Sigmoid colon (tissue), 7 donors: ENCODE data around the gene NR1I3. TPM values are rescaled to one million over a fixed set of nuclear protein-coding genes. Genes with fewer than 3 reads are reported as not detected.

Source experiments
- DNase-seq: peaks from one replicate; pipeline ENCODE4 v3.0.0-alpha.2; 2019
- H3K27ac ChIP-seq, 4 donors: fragments of 200-600 bp; sonication (generic); one replicate each; pipeline ENCODE4 v1.5.1; 2016 to 2019; ENCODE audit warnings: mild to moderate bottlenecking in 1 of 4
- H3K27me3 ChIP-seq, 3 donors: fragments of 200-600 bp; sonication (generic); one replicate each; pipeline ENCODE4 v1.5.1; 2019; ENCODE audit warnings: mild to moderate bottlenecking in 1 of 3
- H3K36me3 ChIP-seq, 4 donors: fragments of 200-600 bp; sonication (generic); one replicate each; pipeline ENCODE4 v1.5.1; 2016 to 2019
- H3K4me1 ChIP-seq, 4 donors: fragments of 200-600 bp; sonication (generic); one replicate each; pipeline ENCODE4 v1.5.1; 2017 to 2019
- H3K4me3 ChIP-seq, 4 donors: fragments of 200-600 bp; sonication (generic); one replicate each; pipeline ENCODE4 v1.5.1; 2017 to 2019; ENCODE audit warnings: mild to moderate bottlenecking in 2 of 4, moderate library complexity in 1 of 4
- H3K9me3 ChIP-seq, 4 donors: fragments of 200-600 bp in 3 of 4; sonication (generic) in 3 of 4; one replicate each; pipeline versions ENCODE4 v1.5.1 to v1.6.1; 2013 to 2019
- CTCF ChIP-seq, 4 experiments: fragments of 450-650 bp in 3 of 4; fragments of 200-600 bp in 1 of 4; IDR thresholded peaks; one replicate each; pipeline ENCODE4 v1.5.1; 2016 to 2019; ENCODE audit warnings: antibody characterized with exemption in 4 of 4, mild to moderate bottlenecking in 3 of 4, moderate library complexity in 2 of 4
- EP300 ChIP-seq, 4 donors: sonication (generic); formaldehyde crosslinking; IDR thresholded peaks; one replicate each; pipeline ENCODE4 v1.6.1; 2017; ENCODE audit warnings: antibody characterized with exemption in 4 of 4
- POLR2A ChIP-seq, 2 donors: fragments of 450-650 bp; IDR thresholded peaks; one replicate each; pipeline ENCODE4 v1.6.1; 2016; ENCODE audit warnings: antibody characterized with exemption in 2 of 2, mild to moderate bottlenecking in 2 of 2, moderate library complexity in 2 of 2
- POLR2AphosphoS5 ChIP-seq, 4 donors: sonication (generic); formaldehyde crosslinking; IDR thresholded peaks; one replicate each; pipeline ENCODE4 v1.6.1; 2017; ENCODE audit warnings: antibody characterized with exemption in 4 of 4
- WGBS, 2 donors: extraction: QIAGEN DNeasy Blood & Tissue Kit; methylation state at CpG; one replicate each; pipeline ENCODE4 v1.1.7; 2013; 5-methylcytosine and 5-hydroxymethylcytosine counted together
- intact Hi-C: fragments of 100-400 bp; cut with DNase I; formaldehyde crosslinking; loops from one replicate; pipeline ENCODE4 v1.15.1; 2023
- polyA plus RNA-seq, 3 donors: library from polyadenylated mRNA; stranded (reverse); fragments of 200-250 nt; gene quantifications; one replicate each; pipeline ENCODE4 v1.2.3, GENCODE V29; 2013
- total RNA-seq, 4 donors: library from RNA; depleted of rRNA; stranded (reverse); fragments of >200 nt; gene quantifications; one replicate each; pipeline ENCODE4 v1.1.0, GENCODE V29; 2016
- donor health status: healthy with polysubstance abuse.
- donor health status: Bipolar disorder and iron deficiency.
- donor health status: healthy.

The NR1I3 gene
- total and polyA plus RNA-seq, 7 donors = 0.13 TPM; not detected in 6

DNA sequence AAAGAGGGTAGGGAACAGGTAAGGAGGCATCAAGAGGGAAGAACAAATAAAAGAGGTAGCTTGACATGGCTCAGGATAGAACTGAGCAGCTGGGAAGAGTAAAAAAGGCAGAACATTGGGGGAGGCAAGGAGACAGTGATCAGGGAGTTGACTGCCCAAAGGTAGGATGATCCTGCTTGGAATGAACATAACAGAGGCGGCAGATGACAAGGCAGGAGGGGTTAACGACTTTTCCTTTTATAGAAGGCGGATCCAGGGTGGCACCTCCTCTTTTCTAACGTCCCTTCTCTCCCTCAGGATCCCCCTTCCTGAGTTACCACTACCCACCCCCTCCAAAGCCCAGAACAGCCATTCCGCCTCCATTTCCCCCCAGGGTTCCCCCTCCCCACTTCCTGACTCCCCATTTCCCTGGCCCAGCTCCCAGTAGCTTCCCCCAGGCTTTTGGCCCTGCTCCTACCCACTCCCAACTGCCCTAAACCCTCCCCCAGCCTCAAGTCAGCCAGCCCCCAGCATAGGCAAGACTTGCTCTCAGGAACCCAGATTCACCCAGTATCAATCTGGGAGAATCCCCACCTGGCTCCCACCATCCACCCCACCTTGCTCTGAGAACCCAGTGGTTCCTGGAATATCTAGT is 38.4 kb downstream of the NR1I3 start:
- intact Hi-C loops = loop anchor here (2.0 kb wide), 1 partner anchor 189 kb away; no protein-coding TSS in a partner anchor
- DNase-seq = no peak

DNA sequence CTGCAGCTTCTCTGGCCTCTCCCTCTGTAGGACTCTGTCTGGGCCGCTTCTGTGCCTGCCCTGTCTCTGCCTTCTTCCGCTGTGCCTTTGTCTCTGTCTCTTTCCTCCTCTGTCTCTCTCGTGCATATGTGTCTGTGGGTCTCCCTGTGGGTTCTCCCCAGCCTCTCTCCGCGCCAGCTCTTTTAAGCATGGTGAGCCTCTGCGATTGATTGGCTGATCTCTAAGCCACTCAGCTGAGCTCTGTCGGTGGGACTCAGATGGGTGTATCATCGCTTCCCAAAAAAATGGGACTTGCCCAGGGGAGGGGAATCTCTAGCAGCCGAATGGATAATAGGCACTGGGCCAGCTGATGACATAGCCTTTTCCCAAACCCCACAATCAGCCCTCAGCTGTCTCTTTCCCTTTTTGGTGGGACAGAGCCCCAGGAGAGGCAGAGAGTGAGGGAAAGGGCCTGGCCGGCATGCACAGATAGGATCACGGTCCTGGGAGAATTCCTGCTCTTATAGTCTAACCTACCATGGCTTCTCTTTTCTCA is 39.0 kb downstream of the NR1I3 start, which contains the start of gene ADAMTS4:
ADAMTS4 (minus strand) TSS at position 158 of the 535 bp plus-strand sequence. CDS start 427 bp downstream, outside the sequence.
- no peaks in the 10 kb centered on the region for H3K27me3 ChIP-seq
- TF ChIP-seq EP300 (IDR thresholded peaks at IDR 0.05) (no peak), POLR2AphosphoS5 (IDR thresholded peaks at IDR 0.05) (peak; percentile 63 to 89 (median 78)), POLR2A (IDR thresholded peaks at IDR 0.05) (no peak), CTCF (IDR thresholded peaks at IDR 0.05) (no peak)
- H3K27ac ChIP-seq = peak within 1 kb of the TSS; percentile 94 to 97 (median 96)
- peaks cover 0 to 8% (median 2%) of the 10 kb centered on the region in 4 donors for H3K36me3 ChIP-seq
- H3K4me1 ChIP-seq = peaks cover 0 to 80% (median 66%) of the 10 kb centered on the region in 4 donors
- WGBS, 2 donors = 73 to 76% methylated on average over 11 of the region's 11 CpGs
- peak; percentile 89 for DNase-seq
- H3K4me3 ChIP-seq = peak within 1 kb of the TSS; percentile 7 to 44 (median 32)
- no peaks in the 10 kb centered on the region for H3K9me3 ChIP-seq
- intact Hi-C loops = no loop called here

More for the DNA sequence above, 38.4 kb downstream of the NR1I3 start:
- no peaks in the 10 kb centered on the region for H3K9me3 ChIP-seq
- TF ChIP-seq CTCF (IDR thresholded peaks at IDR 0.05) = no peak
- no peak for TF ChIP-seq POLR2AphosphoS5 (IDR thresholded peaks at IDR 0.05)
- TF ChIP-seq POLR2A (IDR thresholded peaks at IDR 0.05) = no peak
- no peak for TF ChIP-seq EP300 (IDR thresholded peaks at IDR 0.05)
- WGBS, 2 donors = 65 to 69% methylated on average over 5 of the region's 5 CpGs
- peaks cover 0 to 87% (median 69%) of the 10 kb centered on the region in 4 donors for H3K4me1 ChIP-seq
- peaks cover 0 to 15% (median 2%) of the 10 kb centered on the region in 4 donors for H3K36me3 ChIP-seq
- no peak overlapping the region for H3K4me3 ChIP-seq
- peak overlapping the region; percentile 94 to 97 (median 96) for H3K27ac ChIP-seq
- H3K27me3 ChIP-seq = no peaks in the 10 kb centered on the region

DNA sequence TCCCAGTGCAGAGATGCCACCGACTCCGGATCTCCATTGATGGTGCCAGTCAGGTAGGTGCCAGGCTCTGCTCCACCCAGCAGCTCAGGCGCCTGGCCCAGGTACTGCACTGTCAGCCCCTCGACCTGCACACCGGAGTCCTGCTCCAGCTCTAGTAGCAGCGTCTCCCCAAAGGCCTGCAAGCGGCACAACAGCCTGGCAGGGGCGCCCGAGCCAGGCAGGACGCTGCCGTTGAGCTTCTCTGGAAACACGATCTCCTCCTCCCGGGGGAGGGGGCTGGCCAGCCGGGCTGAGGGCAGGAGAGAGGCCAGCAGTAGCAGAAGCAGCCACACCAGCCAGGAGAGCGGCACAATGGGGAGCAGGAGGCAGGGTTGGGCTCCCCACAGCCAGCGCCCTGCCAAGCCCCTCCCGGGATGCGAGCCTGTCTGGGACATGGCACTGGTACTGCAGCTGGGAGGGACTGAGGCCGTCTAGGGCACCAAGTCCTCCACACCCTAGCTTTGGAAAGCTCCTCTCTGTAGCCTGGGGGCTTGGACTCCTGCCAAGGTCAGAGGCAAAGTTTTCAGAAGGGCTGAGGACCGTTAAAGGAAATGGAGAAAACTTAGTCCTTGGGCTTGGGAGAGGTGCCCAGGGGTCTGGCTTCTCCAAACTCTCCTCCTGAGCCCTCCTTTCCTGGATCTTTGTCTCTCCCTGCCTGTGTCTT is 39.7 kb downstream of the NR1I3 start:
- Histone ChIP-seq H3K4me3 (peak overlapping the region; percentile 7 to 44 (median 32)), H3K9me3 (no peaks in the 10 kb centered on the region), H3K4me1 (peaks cover 0 to 74% (median 60%) of the 10 kb centered on the region in 4 donors), H3K27me3 (no peaks in the 10 kb centered on the region), H3K36me3 (peaks cover 0 to 5% (median under 1%) of the 10 kb centered on the region in 4 donors), H3K27ac (peak overlapping the region; percentile 94 to 97 (median 96))
- DNase-seq = peak; percentile 77
- TF ChIP-seq POLR2AphosphoS5 (IDR thresholded peaks at IDR 0.05) = peak in 1 of 4 donors; percentile 19
- TF ChIP-seq POLR2A (IDR thresholded peaks at IDR 0.05) = no peak
- no peak for TF ChIP-seq CTCF (IDR thresholded peaks at IDR 0.05)
- no peak for TF ChIP-seq EP300 (IDR thresholded peaks at IDR 0.05)
- 28 to 54% methylated on average over 20 of the region's 20 CpGs for WGBS, 2 donors
- intact Hi-C loops = no loop called here

DNA sequence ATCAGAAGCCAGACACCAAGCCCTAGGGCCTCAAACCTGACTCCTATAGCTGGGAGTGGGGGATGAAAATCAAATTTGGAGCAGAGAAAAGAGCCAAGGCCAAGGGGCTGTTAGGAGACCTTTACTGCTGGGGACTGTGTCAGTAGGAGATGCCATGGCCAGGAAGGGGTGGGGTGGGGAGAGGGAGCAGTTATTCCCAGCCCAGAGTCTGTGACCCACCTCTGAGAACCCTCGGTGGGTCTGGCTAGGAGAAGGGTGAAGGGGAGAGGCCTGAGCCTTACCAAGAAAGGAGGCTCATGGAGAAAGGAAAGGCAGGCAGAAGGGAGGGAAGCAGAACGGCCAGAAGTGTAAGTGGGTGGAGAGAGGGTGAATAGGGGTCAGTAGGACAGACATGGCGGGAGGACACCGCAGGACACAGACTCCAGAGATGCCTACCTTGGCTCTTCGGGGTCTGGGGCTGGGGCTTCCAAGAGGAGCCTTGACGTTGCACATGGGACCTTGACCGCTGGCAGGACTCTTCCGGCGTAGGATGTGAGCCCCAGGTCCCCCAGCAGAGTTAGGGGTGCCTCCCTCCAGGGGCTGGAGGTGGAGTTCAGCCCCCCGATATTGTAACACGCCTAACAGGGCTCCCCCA is 40.3 kb downstream of the NR1I3 start:
- DNase-seq = no peak
- Histone ChIP-seq H3K27me3 (no peaks in the 10 kb centered on the region), H3K9me3 (no peaks in the 10 kb centered on the region), H3K4me1 (peaks cover 0 to 73% (median 58%) of the 10 kb centered on the region in 4 donors), H3K27ac (peak overlapping the region; percentile 94 to 97 (median 96)), H3K4me3 (peak overlapping the region; percentile 7 to 44 (median 32)), H3K36me3 (peaks cover 0 to 6% (median 0%) of the 10 kb centered on the region in 4 donors)
- 74 to 77% methylated on average over 11 of the region's 11 CpGs for WGBS, 2 donors
- intact Hi-C loops = no loop called here
- TF ChIP-seq EP300 (IDR thresholded peaks at IDR 0.05) (no peak), CTCF (IDR thresholded peaks at IDR 0.05) (no peak), POLR2AphosphoS5 (IDR thresholded peaks at IDR 0.05) (no peak)
